Stimulated activated naive CD8-positive, alpha-beta T cell treated with anti-CD3 and anti-CD28 coated beads, Interleukin-15, amount 100 ng/mL, for 72 hours (primary cell): Measurements from ENCODE around the gene PERP.
A peak's percentile ranks its signal among the peaks of the same experiment; 100 is the strongest.
"Not testable (repeated sequence)": the region's sequence is repeated elsewhere in the genome, so short reads cannot be mapped to it uniquely, and the experiment has no call there.

Experiments
- ATAC-seq: fragments of 150-1000 bp; cut with Tn5 transposase; 2 replicates; pipeline ENCODE4 v1.10.0; 2021; ENCODE audit warnings: mild to moderate bottlenecking, moderate library complexity
- DNase-seq, 2 donors: peaks; one replicate each; pipeline ENCODE4 v3.0.0; 2021 to 2022
- H3K27ac Mint-ChIP-seq, 2 donors: one replicate each; pipeline ENCODE4 v1.8.0; 2022; ENCODE audit warnings: mild to moderate bottlenecking in 2 of 2, mixed read lengths in 2 of 2, moderate library complexity in 2 of 2
- H3K27me3 Mint-ChIP-seq: one replicate; pipeline ENCODE4 v1.8.0; 2022; ENCODE audit warnings: mixed read lengths
- H3K4me1 Mint-ChIP-seq: one replicate; pipeline ENCODE4 v1.8.0; 2022; ENCODE audit warnings: mild to moderate bottlenecking, mixed read lengths
- H3K4me3 Mint-ChIP-seq, 2 donors: one replicate each; pipeline ENCODE4 v1.8.0; 2022; ENCODE audit warnings: mild to moderate bottlenecking in 2 of 2, mixed read lengths in 2 of 2, moderate library complexity in 1 of 2
- H3K9me3 Mint-ChIP-seq, 2 donors: one replicate each; pipeline ENCODE4 v1.8.0; 2022; ENCODE audit warnings: mixed read lengths in 2 of 2

Gene PERP

GRCh38 chr6:138107078-138107751 is at the start of gene PERP:
TSS of gene PERP (minus strand) at chr6:138107419. CDS start at chr6:138107340, 79 bp downstream.
- Mint-ChIP-seq H3K4me1 (peaks cover 31% of the 10 kb centered on the region), H3K4me3 (peak within 1 kb of the TSS; percentile 94 to 98), H3K27me3 (peaks cover 48% of the 10 kb centered on the region), H3K27ac (peak within 1 kb of the TSS; percentile 95 to 96), H3K9me3 (no peaks in the 10 kb centered on the region)
- ATAC-seq (peak; percentile 95), DNase-seq (peak; percentile 64 to 65)

- Mint-ChIP-seq H3K4me1 (no peaks in the 10 kb centered on the region), H3K27me3 (peaks cover 55% of the 10 kb centered on the region), H3K9me3 (peaks cover 8 to 11% of the 10 kb centered on the region in 2 donors), H3K27ac (no peak overlapping the region), H3K4me3 (no peak overlapping the region)
- ATAC-seq: no peak
- DNase-seq: no peak
Observed at GRCh38 chr6:138155443-138155842, 48.2 kb upstream of the PERP start.

GRCh38 chr6:138146544-138146943 is 39.3 kb upstream of the PERP start:
- H3K27me3 Mint-ChIP-seq: peaks cover 69% of the 10 kb centered on the region

GRCh38 chr6:138145402-138145801 is 38.2 kb upstream of the PERP start:
- no peak overlapping the region for H3K4me3 Mint-ChIP-seq
- ATAC-seq: no peak
- H3K27me3 Mint-ChIP-seq: peaks cover 65% of the 10 kb centered on the region
- peaks cover 6 to 8% of the 10 kb centered on the region in 2 donors for H3K9me3 Mint-ChIP-seq
- DNase-seq: no peak
- no peaks in the 10 kb centered on the region for H3K4me1 Mint-ChIP-seq
- no peak overlapping the region for H3K27ac Mint-ChIP-seq

More at GRCh38 chr6:138146544-138146943, 39.3 kb upstream of the PERP start:
- Mint-ChIP-seq H3K4me1 (no peaks in the 10 kb centered on the region), H3K4me3 (no peak overlapping the region), H3K27ac (no peak overlapping the region), H3K9me3 (peaks cover 6 to 8% of the 10 kb centered on the region in 2 donors)
- DNase-seq (no peak), ATAC-seq (no peak)

GRCh38 chr6:138142806-138143205 is 35.6 kb upstream of the PERP start:
- Mint-ChIP-seq H3K27ac (no peak overlapping the region), H3K4me3 (no peak overlapping the region), H3K9me3 (peaks cover 6 to 8% of the 10 kb centered on the region in 2 donors), H3K4me1 (no peaks in the 10 kb centered on the region), H3K27me3 (peaks cover 60% of the 10 kb centered on the region)
- ATAC-seq (no peak), DNase-seq (no peak)

- DNase-seq (no peak), ATAC-seq (no peak)
- Mint-ChIP-seq H3K27me3 (no peaks in the 10 kb centered on the region), H3K27ac (no peak overlapping the region), H3K9me3 (no peaks in the 10 kb centered on the region), H3K4me1 (no peaks in the 10 kb centered on the region), H3K4me3 (no peak overlapping the region)
Observed at GRCh38 chr6:138129190-138129589, 22.0 kb upstream of the PERP start.

GRCh38 chr6:138128096-138128495 is 20.9 kb upstream of the PERP start:
- Mint-ChIP-seq H3K27me3 (peaks cover 5% of the 10 kb centered on the region), H3K4me3 (no peak overlapping the region), H3K27ac (no peak overlapping the region), H3K9me3 (no peaks in the 10 kb centered on the region), H3K4me1 (no peaks in the 10 kb centered on the region)
- ATAC-seq (no peak), DNase-seq (no peak)

- Mint-ChIP-seq H3K27me3 (peaks cover 16% of the 10 kb centered on the region), H3K4me3 (no peak overlapping the region), H3K4me1 (no peaks in the 10 kb centered on the region), H3K9me3 (no peaks in the 10 kb centered on the region), H3K27ac (no peak overlapping the region)
- ATAC-seq (no peak), DNase-seq (no peak)
Observed at GRCh38 chr6:138124096-138124495, 16.9 kb upstream of the PERP start.

- Mint-ChIP-seq H3K9me3 (no peaks in the 10 kb centered on the region), H3K4me3 (no peak overlapping the region)
Observed at GRCh38 chr6:138119976-138120375, 12.8 kb upstream of the PERP start.

GRCh38 chr6:138119229-138119628 is 12.0 kb upstream of the PERP start:
- H3K4me1 Mint-ChIP-seq, H3K27ac Mint-ChIP-seq, ATAC-seq, H3K9me3 Mint-ChIP-seq, H3K4me3 Mint-ChIP-seq, DNase-seq: not testable (repeated sequence)
- H3K27me3 Mint-ChIP-seq: peaks cover 33% of the 10 kb centered on the region

More at GRCh38 chr6:138119976-138120375, 12.8 kb upstream of the PERP start:
- Mint-ChIP-seq H3K27ac (no peak overlapping the region), H3K27me3 (peaks cover 26% of the 10 kb centered on the region), H3K4me1 (peaks cover 7% of the 10 kb centered on the region)
- ATAC-seq: no peak
- no peak for DNase-seq

GRCh38 chr6:138117376-138117914 is 10.2 kb upstream of the PERP start:
- Mint-ChIP-seq H3K9me3 (no peaks in the 10 kb centered on the region), H3K27ac (no peak overlapping the region), H3K27me3 (peaks cover 29% of the 10 kb centered on the region), H3K4me1 (peaks cover 7% of the 10 kb centered on the region), H3K4me3 (no peak overlapping the region)
- ATAC-seq (no peak), DNase-seq (no peak)

- peaks cover 7% of the 10 kb centered on the region for H3K4me1 Mint-ChIP-seq
- H3K4me3 Mint-ChIP-seq: no peak overlapping the region
- no peak for DNase-seq
- H3K27me3 Mint-ChIP-seq: peaks cover 23% of the 10 kb centered on the region
- no peaks in the 10 kb centered on the region for H3K9me3 Mint-ChIP-seq
- ATAC-seq: no peak
- no peak overlapping the region for H3K27ac Mint-ChIP-seq
Observed at GRCh38 chr6:138116661-138116999, 9.4 kb upstream of the PERP start.

- DNase-seq (peak; percentile 37 to 41), ATAC-seq (peak; percentile 92)
- no peak overlapping the region for H3K4me3 Mint-ChIP-seq
- H3K27ac Mint-ChIP-seq: no peak overlapping the region
- H3K4me1 Mint-ChIP-seq: peaks cover 7% of the 10 kb centered on the region
- H3K9me3 Mint-ChIP-seq: no peaks in the 10 kb centered on the region
- H3K27me3 Mint-ChIP-seq: peaks cover 21% of the 10 kb centered on the region
Observed at GRCh38 chr6:138115877-138116660, 8.8 kb upstream of the PERP start.

- Mint-ChIP-seq H3K9me3 (no peaks in the 10 kb centered on the region), H3K4me3 (no peak overlapping the region), H3K27me3 (peaks cover 21% of the 10 kb centered on the region), H3K4me1 (peaks cover 7% of the 10 kb centered on the region), H3K27ac (no peak overlapping the region)
- ATAC-seq (no peak), DNase-seq (no peak)
Observed at GRCh38 chr6:138115201-138115600, 8.0 kb upstream of the PERP start.

- no peak for DNase-seq
- Mint-ChIP-seq H3K9me3 (no peaks in the 10 kb centered on the region), H3K27me3 (peaks cover 27% of the 10 kb centered on the region), H3K27ac (no peak overlapping the region), H3K4me1 (peaks cover 12% of the 10 kb centered on the region), H3K4me3 (no peak overlapping the region)
- no peak for ATAC-seq
Observed at GRCh38 chr6:138113588-138114210, 6.5 kb upstream of the PERP start.

GRCh38 chr6:138110229-138110628 is 3.0 kb upstream of the PERP start:
- DNase-seq (no peak), ATAC-seq (no peak)
- Mint-ChIP-seq H3K4me3 (no peak overlapping the region), H3K9me3 (no peaks in the 10 kb centered on the region), H3K4me1 (peaks cover 31% of the 10 kb centered on the region), H3K27ac (no peak overlapping the region), H3K27me3 (peaks cover 52% of the 10 kb centered on the region)
